ENCODE data around the gene GUCY1A1. TPM values are rescaled to one million over a fixed set of nuclear protein-coding genes. Genes with fewer than 3 reads are reported as not detected.

Gene GUCY1A1
- total and polyA plus RNA-seq, 8 donors: 78.0 to 155 (median 114) TPM

- ATAC-seq: peak; percentile 90
- Histone ChIP-seq H3K27me3 (no peaks in the 10 kb centered on the region), H3K4me1 (peaks cover 4 to 7% of the 10 kb centered on the region in 2 donors), H3K9me3 (no peaks in the 10 kb centered on the region), H3K4me3 (no peak overlapping the region), H3K27ac (peak overlapping the region in 1 of 2 donors; percentile 80), H3K36me3 (no peaks in the 10 kb centered on the region)
- no peak for TF ChIP-seq CTCF (IDR thresholded peaks at IDR 0.05)
- intact Hi-C loops (cut with DNase I): no loop called here
- DNase-seq: peak in 2 of 4 donors; percentile 86 to 92
Observed at GRCh38 chr4:155777971-155778735, 111.5 kb downstream of the GUCY1A1 start.

- H3K27ac ChIP-seq: no peak overlapping the region
- intact Hi-C loops (cut with DNase I): no loop called here
- DNase-seq (no peak), ATAC-seq (no peak)
- H3K4me1 ChIP-seq: peaks cover 4 to 8% of the 10 kb centered on the region in 2 donors
- no peaks in the 10 kb centered on the region for H3K27me3 ChIP-seq
- H3K36me3 ChIP-seq: no peaks in the 10 kb centered on the region
- H3K4me3 ChIP-seq: no peak overlapping the region
- no peak for TF ChIP-seq CTCF (IDR thresholded peaks at IDR 0.05)
- H3K9me3 ChIP-seq: no peaks in the 10 kb centered on the region
Observed at GRCh38 chr4:155780775-155781174, 114.1 kb downstream of the GUCY1A1 start.

- intact Hi-C loops (cut with DNase I): no loop called here
Observed at GRCh38 chr4:155781249-155781831, 114.7 kb downstream of the GUCY1A1 start.

More at GRCh38 chr4:155781249-155781831, 114.7 kb downstream of the GUCY1A1 start:
- no peak overlapping the region for H3K4me3 ChIP-seq
- ATAC-seq (no peak), DNase-seq (no peak)
- peaks cover 4 to 8% of the 10 kb centered on the region in 2 donors for H3K4me1 ChIP-seq
- H3K27ac ChIP-seq: no peak overlapping the region
- TF ChIP-seq CTCF (IDR thresholded peaks at IDR 0.05): no peak
- no peaks in the 10 kb centered on the region for H3K36me3 ChIP-seq
- no peaks in the 10 kb centered on the region for H3K9me3 ChIP-seq
- H3K27me3 ChIP-seq: no peaks in the 10 kb centered on the region

Other genes starting within 250 kb of the GUCY1A1 start
- gene GUCY1B1, start 92.2 kb downstream of the GUCY1A1 start, total RNA-seq: 10 to 100 TPM; 20.8 to 23.2 TPM
- gene GUCY1B1, start 92.2 kb downstream of the GUCY1A1 start, polyA plus RNA-seq (ENCODE audit: insufficient read length in 6 of 6): 10 to 100 TPM; 44.4 to 55.6 (median 49.4) TPM
- gene ASIC5, start 199.4 kb downstream of the GUCY1A1 start, total RNA-seq: not detected
- under 1 TPM in 1 of 6 donors, not detected in 5; 0.07 TPM for gene ASIC5, start 199.4 kb downstream of the GUCY1A1 start, polyA plus RNA-seq (ENCODE audit: insufficient read length in 6 of 6)
- gene TDO2, start 236.8 kb downstream of the GUCY1A1 start, total RNA-seq: 10 to 100 TPM in 1 of 2 donors, 1 to 10 TPM in 1; 7.4 to 13.4 TPM
- 10 to 100 TPM; 28.5 to 52.4 (median 33.3) TPM for gene TDO2, start 236.8 kb downstream of the GUCY1A1 start, polyA plus RNA-seq (ENCODE audit: insufficient read length in 6 of 6)